GM19023 (cell line): ENCODE data around the gene PHF20.
A peak's percentile ranks its signal among the peaks of the same experiment; 100 is the strongest.
"Not testable (repeated sequence)": the region's sequence is repeated elsewhere in the genome, so short reads cannot be mapped to it uniquely, and the experiment has no call there.

ENCODE experiments used
- ATAC-seq: cut with Tn5 transposase; IDR thresholded peaks from one replicate; pipeline ENCODE4 v1.9.1; 2021; ENCODE audit warnings: mild to moderate bottlenecking, moderate library complexity; ENCODE audit not compliant: unreplicated experiment

PHF20 gene

DNA sequence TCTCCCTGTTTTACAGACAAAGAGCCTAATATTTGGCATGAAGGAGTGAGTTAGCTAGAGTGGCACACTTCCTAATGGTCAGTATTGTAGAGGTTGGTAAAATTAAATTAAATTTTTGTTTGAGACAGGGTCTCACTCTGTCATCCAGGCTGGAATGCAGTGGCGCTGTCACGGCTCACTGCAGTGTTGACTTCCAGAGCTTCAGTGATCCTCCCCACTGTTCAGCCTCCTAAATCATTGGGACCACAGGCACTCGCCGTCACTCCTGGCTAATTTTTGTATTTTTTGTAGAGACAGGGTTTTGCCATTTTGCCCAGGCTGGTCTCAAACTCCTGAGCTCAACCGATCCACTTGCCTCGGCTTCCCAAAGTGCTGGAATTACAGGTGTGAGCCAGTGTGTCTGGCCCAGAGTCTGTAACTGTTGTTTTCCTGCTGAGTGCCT lies 111.5 kb downstream of the PHF20 start:
- ATAC-seq, result no peak

DNA sequence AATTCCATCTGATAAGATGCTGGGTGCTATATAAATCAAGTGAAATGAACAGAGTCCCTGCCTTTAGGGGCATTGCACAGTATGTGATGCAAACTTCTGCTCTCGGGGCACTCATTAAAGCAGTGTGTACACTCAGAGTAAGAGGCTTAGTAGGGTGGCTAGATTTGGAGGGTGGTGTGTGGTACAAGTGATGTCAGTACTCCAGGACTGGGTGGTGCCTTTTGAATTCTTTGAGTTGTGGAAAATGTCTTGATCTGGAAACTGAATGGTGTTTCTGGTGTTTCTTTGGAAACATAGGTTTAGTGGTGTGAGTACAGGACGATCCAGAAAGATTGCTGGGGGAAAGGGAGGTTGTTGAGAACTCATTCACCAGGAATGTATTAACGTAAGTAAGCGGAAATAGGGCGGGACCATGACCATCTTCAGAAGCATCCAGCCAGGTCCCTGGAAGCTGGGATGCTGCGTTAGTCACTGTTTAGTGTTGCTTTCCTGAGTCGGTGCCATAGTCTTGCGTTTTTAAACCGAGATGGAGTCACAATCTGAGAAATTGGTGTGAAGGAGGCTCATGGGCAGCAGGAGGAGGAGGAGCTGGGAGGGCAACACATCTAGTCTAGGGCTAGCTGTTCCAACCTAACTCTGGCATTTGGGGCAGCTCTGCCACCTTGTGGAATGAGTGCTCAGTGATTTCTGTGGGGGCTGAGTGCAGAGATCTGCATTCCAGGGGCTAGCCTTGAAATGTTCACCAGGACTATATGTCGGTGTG lies 112.1 kb downstream of the PHF20 start:
- no peak for ATAC-seq

GRCh38 chr20:35884541-35884865 lies 112.7 kb downstream of the PHF20 start:
- ATAC-seq, result no peak

- no peak for ATAC-seq
Measured at GRCh38 chr20:35885212-35885611, 113.4 kb downstream of the PHF20 start.

- no peak for ATAC-seq
Measured at GRCh38 chr20:35886537-35886936, 114.7 kb downstream of the PHF20 start.

DNA sequence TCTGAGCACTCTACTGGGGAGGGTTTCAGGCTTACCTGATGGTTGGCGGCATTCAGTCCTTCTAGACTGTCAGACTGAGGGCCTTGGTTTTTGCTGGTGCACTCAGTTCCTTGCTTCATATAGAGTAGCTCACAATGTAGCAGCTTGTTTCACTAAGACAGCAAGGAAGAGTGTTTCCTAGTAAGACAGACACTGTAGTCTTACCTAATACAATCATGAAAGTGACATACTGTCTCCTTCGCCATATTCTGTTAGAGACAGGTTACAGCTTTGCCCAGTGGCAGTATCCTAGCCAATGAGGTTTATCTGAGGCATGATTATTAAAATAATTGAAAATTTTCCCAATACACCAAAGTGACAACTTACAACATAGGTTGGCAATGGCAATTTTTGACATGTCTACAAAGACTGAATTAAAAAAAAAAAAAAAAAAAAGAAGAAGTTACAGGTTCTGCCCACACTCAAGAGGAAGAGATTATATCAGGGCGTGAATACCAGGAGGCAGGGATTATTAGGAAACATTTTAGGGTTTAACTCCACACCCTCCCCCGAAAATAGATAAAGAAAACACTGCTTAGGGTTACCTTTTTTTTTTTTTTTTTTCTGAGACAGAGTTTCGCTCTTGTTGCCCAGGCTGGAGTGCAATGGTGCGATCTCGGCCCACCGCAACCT lies 115.7 kb downstream of the PHF20 start:
- ATAC-seq, result no peak

DNA sequence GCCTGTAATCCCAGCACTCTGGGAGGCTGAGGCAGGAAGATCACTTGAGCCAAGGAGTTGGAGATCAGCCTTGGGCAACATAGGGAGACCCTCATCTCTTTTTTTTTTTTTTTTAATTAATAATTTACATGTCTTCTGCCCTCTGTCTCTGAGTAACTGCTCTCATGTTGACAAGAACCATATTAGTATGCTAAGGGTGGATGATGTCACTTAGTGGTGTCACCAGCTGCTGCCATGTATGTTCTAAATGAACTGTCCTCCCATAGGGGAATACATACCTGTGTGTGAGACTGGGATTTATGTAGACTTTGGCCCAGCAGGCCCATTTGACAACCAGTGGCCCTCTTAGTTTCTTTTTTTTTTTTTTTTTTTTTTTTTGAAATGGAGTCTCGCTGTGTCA lies 116.8 kb downstream of the PHF20 start:
- no peak for ATAC-seq

DNA sequence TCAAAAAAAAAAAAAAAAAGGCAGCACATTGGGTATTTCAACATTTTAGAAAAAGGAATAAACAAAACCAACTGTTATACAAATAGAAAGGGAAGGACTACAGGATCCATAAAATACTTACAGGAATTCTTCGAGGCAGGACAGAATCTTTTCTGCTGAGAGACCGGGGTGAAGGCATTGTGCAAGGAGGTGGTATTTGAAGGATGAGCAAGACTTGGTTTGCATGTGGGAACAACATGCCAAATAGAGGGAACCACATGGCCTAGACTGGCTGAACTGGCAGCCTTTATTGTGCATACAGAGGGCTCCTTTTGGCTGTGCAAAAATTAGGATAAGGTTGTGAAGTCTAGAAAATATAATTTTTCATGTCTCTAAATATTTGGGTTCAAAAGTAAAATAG lies 119.6 kb downstream of the PHF20 start:
- no peak for ATAC-seq

DNA sequence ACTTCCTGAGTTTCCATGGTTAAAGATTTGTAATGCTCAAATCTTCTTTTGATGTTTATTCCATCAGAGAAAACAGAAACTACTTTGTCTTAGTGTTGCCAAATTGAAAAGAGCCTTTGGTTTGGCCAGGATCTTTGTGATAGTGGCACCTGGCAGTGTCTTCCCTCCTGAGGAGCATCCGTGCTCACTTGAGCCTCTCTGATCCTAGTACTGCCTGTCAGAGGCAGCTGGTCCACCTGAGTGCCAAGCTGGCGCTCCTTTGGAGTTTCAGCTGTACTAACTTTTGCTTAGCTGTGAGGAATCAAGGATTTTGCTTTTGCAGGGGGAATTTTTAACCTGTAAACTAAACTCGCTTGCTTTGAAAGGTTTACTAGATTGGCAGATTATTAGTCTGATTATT lies 121.1 kb downstream of the PHF20 start:
- no peak for ATAC-seq

GRCh38 chr20:35893942-35894341 lies 122.1 kb downstream of the PHF20 start:
- ATAC-seq, result peak; percentile 76

DNA sequence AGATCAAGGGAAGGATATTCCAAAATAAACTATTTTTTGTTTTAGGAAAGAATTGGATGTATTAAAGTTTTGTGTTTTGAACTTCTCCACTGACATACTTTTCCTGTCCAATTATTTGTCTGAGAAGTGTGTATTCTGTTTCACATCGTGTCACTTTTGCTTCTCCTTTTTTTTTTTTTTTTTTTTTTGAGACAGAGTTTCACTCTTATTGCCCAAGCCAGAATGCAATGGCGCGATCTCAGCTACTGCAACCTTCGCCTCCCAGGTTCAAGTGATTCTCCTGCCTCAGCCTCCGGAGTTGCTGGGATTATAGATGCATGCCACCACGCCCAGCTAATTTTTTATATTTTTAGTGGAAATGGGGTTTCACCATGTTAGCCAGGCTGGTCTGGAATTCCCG lies 123.7 kb downstream of the PHF20 start:
- not testable (repeated sequence) for ATAC-seq

- ATAC-seq, result no peak
Measured at GRCh38 chr20:35899064-35899463, 127.2 kb downstream of the PHF20 start.

DNA sequence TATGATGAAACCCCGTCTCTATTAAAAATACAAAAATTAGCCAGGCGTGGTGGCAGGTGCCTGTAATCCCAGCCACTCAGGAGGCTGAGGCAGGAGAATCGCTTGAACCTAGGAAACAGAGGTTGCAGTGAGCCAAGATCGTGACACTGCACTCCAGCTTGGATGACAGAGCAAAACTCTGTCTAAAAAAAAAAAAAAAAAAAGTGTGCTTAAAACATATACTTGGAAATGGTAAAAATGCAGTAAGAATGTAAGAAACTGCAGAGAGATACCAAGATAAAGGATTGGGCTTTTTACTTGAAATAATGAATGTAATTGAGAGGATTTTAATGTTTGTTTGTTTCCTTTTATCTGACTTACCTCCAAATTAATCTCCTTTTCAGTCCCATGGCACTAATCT lies 129.4 kb downstream of the PHF20 start:
- ATAC-seq, result not testable (repeated sequence)

GRCh38 chr20:35901678-35902544 lies 130.1 kb downstream of the PHF20 start:
- no peak for ATAC-seq

- ATAC-seq, result no peak
Measured at GRCh38 chr20:35902545-35902941, 130.7 kb downstream of the PHF20 start.

DNA sequence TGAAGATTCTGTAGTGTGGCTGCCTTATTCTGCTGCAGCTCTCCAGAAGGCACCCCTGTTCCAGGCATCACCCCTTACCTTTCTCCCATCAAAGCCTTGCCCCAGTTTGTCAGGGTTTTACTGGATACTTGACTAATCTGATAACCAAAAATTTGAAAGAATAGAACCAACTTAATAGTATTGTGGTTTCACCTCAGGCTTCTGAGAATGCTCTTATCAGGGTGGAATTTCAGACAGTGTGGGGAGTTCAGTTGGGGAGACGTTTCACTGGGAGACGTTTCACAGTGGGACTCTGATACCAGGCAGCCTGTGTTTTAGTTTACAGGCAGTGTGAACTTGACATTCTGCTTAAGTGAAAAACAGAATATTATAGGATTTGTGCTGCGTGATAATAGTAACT lies 132.0 kb downstream of the PHF20 start:
- no peak for ATAC-seq

DNA sequence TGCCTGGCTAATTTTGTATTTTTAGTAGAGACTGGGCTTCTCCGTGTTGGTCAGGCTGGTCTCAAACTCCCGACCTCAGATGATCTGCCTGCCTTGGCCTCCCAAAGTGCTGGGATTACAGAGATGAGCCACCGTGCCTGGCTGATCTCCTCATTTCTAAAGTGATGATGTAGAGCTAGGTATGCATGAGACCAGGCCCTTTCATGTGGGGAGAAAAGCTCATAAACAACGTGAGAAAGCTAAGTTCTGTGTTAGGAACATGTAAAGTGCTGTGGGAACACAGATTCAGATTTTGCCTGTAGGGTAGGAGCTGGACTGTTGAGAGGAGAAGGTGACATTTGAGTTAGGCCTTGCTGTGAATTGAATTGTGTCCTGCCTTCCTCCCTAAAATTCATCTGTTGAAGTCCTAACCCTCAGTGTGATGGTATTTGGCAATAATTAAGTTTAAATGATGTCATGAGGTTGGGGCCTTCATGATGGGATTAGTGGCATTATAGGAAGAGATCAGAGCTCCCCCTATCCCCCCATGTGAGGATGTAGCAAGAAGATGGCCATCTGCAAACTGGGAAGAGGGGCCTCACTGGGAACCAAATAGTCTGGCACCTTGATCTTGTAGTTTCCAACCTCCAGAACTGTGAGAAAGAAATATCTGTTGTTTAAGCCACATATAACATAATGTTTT lies 133.3 kb downstream of the PHF20 start:
- ATAC-seq, result no peak

DNA sequence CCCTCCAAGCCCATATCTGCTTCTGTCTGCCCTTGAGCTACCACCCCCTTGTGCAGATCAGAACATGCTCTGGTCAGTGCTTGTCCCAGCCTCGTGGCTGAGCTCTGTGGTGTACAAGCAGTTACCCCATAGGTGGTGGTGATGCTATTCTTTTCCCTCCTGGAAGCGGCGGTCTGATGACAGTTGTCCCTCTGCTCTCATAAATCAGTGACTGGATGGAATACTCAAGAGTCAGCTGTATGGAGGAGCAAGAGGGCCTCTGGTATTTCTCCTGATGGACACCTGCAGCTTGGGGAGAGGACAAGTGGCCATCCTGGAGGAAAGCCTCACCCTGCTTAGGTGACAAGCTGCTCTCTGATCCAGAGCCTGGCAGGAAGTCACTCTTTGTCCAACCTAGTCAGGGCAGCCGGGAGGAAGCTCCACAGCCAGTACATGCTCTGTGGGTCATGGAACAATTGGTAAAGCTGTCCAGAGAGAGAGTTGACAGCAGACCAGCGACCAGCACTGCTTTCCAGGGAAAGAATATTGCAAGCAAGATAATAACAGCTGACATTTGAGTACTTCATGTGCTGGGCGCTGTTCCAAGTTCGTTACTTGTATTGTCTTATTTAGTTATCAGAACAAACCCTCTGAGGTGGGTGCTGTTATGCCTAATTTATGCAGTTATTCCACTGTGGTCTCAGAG lies 135.3 kb downstream of the PHF20 start:
- ATAC-seq, result no peak

DNA sequence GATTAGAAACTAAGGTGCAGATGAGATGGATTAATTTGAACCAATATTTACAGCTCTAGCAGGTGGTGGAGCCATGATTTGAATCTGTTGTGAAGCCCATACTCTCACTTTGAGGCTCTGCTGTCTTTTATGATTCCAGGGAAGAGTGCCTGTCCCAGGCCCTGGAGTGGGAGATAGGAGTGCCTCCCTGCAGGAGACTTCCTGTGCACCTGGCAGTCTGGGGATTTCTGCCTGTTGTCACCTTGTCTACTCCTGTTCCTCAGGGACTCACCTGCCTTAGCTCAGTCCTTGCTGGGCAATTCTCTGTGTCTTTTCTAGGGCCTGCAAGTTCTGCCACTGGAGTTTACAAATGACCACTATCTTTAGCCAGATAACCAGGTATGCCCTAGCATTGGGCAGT lies 136.2 kb downstream of the PHF20 start:
- no peak for ATAC-seq

- ATAC-seq, result no peak
Measured at GRCh38 chr20:35909176-35909575, 137.4 kb downstream of the PHF20 start.

DNA sequence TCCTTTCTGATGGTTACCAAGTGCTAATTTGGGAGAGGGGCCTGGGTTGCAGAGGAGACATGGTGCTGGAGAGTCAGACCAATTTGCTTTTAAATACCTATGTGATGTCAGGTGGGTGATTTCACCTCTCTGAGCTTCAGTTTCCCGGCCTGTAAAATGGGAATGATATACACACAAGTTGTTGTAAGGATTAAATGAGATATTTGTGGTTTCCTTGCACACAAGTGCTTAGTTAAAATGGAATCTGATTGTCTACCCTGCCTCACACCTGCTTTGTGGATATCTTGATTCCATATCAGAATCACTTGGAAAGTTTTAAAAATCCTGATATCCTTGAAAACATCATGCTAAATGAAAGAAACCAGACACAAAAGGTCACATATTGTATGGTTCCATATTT lies 138.0 kb downstream of the PHF20 start:
- no peak for ATAC-seq
